ENCODE measurements around the gene TRPM3.

- no peak for TF ChIP-seq POLR2AphosphoS5 (IDR thresholded peaks at IDR 0.05)
- no peak for TF ChIP-seq CTCF (IDR thresholded peaks at IDR 0.05)
- TF ChIP-seq EP300 (IDR thresholded peaks at IDR 0.05): no peak
Measured at GRCh38 chr9:70773579-70773978, 347.8 kb downstream of the TRPM3 start.
